GM21529 (cell line): ENCODE results near the gene ENG.
A peak's percentile ranks its signal among the peaks of the same experiment; 100 is the strongest.
"Not testable (repeated sequence)": the region's sequence is repeated elsewhere in the genome, so short reads cannot be mapped to it uniquely, and the experiment has no call there.

Source experiments
- ATAC-seq: cut with Tn5 transposase; IDR thresholded peaks from one replicate; pipeline ENCODE4 v1.9.1; 2021; ENCODE audit not compliant: unreplicated experiment

The ENG gene

DNA sequence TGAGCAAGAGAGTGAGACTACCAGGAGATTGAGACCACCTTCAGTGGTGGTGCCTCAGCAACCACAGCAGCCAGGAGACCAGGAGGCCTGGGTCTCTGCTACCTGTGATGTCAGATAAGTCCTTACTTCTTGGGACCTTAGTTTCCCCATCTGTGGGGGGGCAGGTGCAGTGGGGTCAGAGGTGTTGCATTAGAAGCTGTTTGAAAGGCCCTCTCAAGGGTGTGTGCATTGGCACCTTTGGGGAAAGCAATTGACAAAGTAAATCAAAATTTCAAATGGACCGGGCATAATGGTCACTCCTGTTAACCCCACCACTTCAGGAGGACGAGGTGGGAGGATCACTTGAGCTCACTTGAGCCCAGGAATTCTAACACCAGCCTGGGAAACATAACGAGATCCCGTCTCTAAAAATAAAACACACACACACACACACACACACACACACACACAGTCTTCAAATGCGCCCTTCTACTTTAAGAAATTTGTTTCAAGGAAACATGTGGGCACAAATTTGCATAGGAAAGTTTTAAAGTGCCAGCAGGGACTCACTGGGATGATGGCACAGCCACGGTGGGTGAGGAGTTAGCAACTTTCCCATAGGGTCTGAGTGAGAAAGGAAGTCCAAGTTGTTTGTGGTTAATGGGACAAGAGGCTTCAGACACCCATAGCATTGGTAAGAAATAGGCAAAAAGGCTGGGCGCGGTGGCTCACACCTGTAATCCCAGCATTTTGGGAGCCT, 24.4 kb upstream of the ENG start:
- no peak for ATAC-seq

DNA sequence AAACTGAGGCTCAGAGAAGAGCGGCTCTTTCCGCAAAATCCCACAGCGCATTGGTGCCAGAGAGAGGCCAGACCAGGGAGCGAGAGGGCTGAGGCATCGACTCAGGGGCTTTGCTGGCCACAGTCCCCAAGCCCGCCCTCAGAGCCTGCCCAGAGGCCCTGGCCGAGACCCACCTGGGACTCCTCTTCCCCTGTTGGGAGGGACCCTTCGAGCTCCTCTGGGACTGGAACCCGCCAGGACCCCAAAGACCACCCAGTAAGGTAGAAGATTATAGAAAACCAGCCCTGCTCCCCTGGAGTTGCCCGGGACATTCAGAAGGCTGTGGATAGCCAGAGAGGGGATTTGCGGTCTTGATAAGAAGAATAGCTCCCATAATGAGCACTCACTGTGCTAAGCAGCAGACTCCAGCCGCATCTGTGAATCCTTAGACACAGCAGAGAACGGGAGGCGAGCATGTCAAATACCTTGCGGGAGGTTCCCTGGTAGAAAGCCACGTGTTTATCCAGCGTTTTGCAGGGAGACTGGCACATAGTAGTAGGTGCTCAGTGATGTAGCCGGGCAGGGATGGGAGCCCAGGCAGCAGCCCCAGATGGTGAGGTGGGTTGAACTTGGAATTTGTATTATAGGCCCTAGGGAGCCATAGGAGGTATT, 23.7 kb upstream of the ENG start:
- ATAC-seq = no peak

DNA sequence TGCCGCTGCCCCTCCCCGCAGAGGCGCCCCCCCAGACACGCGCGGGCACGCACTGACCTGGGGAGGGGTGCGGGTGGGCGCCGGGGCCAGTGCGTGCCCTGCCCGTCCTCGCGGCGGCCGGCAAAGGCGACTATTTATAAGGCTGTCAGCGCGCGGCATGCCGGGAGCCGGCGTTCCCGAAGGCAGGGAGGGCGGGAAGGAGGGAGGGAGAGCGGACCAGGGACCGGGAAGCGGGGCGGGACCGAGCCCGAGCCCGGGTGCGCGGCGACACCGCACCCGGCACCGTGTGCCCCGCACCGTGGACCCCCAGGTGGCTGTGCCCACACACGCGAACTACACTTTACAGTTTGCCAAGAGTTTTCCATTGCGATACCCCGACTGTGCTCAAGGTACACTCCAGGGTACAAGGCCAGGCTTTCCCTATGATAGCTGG, 23.1 kb upstream of the ENG start, which contains the start of gene AK1:
TSS of gene AK1 (minus strand) at position 110 of the 433 bp plus-strand sequence. CDS start 3,058 bp downstream, outside the sequence.
- ATAC-seq = no peak

DNA sequence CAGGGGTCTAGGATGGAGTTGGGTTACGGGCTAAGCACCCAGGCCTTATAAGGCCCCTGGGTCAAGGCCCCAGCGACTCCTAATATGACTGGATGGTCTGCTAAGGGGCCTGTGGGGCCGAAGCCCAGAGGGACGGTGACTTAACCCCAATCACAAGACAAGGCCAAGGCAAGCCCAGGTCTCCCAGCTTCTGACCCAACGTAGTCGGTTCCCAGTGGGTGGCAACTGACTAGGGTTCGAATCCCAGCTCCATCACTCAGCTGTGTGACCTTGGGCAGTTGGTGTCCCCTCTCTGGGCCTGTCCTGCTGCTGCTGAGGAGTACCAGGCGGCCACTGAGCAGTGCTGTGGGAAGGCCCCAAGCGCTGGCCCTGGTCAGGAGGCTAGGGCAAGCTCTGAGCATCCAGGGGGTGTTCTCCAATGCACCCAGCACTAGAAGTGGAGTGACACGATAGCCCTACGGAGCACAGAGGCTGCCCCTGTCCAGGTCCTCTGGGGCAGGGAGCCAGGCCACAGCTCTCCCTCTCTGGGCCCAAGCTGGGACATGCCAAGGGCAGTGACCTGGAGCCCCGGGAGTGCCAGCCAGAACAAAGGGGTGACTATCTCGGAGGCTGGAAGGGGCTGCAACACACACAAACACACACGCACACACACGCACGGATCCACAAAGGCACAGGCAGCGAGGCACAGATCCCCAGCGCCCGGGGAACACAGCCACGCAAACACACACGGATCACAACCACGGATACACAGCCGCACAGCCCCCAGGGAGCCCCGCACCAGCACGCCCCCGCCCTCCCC, 22.5 kb upstream of the ENG start:
- no peak for ATAC-seq

DNA sequence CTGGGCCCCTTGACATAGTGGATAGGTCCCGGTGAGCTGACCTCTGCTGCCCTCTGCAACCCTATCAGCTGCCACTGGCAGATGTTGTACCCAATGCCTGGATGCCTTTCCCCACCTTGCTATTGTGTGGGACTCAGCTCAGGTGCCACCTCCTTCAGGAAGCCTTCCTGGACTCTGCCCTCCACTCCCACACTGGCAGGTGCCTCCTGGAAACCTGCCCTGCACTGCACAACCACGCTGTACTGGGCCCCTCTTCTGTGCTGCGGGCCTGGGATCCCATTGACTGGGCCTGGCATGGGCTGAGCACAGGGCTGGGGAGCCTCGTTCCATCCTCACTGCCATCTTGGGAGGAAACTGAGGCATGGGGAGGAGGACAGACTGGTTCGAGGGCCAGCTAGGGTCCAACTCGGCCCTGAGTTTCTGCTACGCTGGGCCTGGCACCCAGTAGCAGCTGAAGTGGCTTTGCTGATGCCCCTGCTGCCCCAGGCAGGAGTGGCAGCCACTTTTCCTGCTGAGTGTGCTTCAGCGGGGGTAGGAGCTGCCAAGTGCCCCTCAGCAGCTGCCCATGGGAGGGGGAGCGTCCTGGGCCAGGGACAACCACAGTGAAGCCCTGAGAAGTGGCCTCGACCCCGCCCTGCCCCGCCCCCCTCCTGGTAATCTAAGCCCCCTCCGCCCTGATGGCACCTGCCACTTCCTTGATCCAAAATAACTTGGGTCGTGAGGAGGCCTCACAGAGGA, 21.7 kb upstream of the ENG start:
- no peak for ATAC-seq

DNA sequence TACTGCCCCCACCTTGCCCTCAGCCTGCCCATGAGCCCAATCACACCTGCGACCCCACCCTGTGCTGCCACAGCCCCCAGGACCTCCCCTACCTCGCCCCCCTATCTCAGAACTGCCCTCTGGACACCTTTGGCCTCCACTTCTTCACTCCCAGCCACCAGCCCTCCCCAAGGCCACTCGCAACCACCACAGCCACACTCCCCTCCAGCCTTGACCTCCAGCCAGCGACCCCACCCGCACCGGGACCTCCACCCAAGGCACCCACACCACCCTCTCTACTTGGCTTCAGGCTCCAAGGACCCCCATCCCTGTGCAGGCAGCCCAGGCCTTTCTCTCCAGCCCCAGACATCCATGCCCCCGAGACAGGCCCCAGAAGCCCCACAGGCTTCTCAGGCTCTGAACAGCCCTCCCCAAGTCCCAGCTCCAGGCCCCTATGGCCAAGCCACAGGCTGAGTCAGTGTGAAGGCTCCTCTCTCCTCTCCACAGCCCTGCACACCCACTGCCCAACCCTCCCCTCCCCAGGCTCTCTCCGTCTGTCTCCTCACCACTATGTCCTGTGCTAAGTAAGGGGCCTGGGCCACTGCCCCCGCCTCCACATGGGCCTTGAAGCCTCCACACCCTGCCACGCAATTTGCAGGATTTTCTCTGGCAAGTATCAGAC, 21.0 kb upstream of the ENG start:
- no peak for ATAC-seq

DNA sequence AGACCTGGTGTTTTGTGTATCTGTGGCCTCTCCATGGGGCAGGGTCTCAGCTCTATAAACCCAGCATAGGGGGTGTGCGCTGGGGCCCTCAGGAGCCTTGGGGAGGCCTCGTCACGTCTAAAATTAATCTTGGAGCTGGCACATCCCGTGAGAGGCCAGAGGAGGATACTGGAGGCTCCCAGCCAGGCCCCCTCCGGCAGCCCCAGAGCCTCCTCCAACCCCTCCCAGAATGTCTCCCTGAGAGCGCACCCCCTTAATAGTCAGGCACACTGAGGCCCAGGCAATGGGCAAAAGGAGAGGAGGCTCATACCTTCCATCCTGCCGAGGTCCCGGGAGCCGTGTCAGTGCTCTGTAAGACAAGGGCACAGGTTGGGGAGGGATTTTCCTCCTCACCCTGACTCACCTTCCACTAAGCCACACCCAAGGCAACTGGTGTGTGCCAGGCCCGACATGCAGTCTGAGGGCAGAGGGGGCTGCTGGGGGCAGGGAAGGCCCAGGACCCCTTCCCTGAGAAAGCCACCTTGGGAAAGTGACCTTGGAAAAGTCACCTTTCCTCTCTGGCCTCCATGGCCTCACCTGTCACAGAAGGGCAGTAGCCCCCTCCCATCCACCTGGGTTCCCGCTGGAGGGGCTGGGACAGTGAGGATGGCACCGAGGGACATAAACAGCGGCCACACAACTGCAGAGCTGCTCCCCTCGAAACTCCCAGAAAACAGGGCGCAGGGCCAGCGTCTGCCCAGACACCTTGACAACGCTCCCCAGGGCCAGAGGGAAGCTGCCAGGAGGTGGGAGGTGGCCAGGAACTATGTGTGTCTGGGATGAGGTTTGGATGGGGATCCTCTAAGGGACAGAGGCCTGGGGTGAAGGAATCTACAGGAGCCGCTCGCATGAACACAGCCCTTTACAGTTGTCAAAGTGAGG, 20.1 kb upstream of the ENG start:
- no peak for ATAC-seq

DNA sequence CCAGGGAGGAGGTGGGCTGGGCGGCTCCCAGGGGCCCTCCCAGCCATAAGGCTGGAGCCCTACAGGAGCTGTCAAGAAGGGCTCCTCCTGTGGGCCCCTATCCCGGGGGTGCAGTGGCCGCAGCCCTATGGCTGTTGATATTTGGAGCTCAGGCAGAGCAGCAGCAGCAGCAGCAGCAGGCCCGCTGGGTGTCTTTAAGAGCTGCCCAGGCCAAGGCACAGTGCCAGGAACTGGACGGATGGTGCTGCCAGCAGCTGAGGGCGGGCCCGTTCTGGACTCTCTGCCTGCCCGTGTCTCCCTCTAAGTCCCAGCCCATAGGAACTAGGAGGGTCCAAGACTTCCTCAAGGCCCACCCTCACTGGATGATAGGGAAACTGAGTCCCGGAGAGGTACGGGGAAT, 19.4 kb upstream of the ENG start:
- no peak for ATAC-seq

DNA sequence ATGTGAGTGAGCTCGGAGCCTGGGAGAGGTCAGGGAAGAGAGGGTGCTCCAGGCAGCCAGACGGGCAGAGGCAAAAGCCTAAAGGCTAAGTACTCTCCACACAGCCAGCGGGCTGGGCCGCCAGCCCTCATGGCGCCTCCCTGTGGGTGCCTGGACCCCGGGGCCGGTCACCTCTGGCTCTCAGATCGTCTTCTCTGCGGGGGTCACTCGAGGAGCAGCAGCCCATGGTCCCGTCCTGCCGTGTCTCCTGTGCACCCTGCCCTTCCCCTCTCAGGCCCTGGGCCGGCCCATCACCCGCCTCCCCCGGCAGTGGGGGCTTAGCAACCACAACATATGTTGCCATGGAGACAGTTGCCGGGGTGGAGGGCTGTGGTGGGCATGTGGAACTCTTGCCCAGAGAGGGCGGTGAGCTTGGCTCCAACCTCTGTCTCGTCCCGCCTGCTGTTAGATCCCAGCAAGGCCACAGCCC, 18.8 kb upstream of the ENG start:
- no peak for ATAC-seq

DNA sequence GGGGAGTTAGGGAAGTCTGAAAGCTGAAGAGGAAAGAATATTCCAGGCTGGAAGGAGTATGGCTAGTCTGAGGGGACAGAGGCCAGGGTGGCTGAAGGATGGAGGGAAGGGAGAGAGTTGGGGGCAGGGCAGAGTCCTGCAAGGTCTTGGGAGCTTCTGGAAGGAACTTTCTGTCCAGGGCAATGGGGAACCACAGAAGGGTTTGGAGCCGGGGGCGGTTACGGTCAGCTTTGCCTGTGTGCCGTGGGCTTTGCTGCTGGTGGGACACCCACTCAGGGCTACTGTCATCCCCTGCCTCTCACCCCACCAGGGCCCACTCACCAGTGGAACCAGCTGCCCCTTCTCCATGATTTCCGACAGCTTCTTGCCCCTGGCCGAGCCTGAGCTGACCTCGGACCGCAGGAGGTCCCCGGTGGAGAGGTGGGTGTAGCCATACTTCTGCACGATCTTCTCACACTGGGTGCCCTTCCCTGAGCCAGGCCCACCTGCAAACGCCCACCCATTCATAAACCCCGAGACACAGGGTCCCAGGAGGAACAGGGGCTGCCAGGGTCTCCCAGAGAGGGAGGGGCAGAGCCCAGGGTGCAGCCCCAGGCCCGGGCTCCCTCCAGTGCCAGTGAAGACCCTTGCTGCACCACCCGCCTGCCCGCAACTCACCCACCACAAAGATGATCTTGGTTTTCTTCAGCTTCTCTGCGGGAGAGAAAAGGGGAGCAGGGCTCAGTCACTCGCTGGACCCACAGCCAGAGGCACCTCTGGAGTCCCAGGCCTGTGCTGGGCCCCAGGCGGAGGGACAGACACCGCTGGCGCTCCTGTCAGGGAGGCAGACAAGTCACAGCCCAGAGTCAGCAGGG, 18.1 kb upstream of the ENG start:
- ATAC-seq = no peak

DNA sequence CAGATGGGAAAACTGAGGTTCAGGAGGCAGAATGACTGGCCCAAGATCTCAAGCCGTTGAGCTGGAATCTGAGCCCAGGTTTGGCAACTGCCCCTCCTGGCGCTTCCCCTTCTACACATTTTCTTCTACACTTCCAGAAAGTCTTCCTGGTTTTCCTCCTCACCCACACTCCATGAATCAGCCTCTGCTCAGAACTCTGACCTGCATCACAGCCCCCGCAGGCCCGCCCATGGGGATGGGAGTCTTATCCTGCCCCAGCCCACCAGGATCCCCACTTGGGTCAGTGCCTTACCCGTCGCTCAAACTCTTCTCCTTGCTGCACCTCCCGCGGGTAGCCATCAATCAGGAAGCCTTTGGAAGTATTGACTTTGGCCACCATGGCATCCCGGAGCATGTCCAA, 17.1 kb upstream of the ENG start:
- ATAC-seq = no peak

DNA sequence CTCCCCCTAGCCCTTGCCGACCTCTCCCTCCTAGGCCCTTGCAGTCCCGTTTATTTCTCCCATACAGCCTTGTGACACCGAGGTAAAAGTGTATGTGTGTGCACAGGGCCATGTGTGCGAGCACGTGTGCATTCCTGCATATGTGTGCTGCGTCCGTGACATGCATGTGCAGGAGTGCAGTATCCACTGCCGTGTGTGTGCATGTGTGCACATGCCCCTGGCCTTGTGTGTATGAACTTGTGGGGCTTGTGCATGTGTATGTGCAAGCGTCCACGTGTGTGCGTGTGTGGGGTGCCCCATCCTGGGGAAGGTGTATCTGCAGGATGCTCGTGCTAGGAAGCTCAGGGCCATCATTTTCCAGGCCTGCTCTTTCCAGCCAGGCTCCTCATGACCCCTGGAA, 16.4 kb upstream of the ENG start:
- ATAC-seq = no peak

DNA sequence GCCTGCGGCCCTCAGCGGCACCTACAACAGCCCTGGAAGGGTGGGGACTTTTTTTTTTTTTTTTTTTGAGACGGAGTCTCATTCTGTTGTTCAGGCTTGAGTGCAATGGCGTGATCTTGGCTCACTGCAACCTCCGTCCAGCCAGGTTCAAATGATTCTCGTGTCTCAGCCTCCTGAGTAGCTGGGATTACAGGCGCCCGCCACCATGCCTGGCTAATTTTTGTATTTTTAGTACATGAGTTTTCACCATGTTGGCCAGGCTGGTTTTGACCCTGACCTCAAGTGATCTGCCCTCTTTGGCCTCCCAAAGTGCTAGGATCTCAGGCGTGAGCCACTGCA, 15.7 kb upstream of the ENG start:
- not testable (repeated sequence) for ATAC-seq

DNA sequence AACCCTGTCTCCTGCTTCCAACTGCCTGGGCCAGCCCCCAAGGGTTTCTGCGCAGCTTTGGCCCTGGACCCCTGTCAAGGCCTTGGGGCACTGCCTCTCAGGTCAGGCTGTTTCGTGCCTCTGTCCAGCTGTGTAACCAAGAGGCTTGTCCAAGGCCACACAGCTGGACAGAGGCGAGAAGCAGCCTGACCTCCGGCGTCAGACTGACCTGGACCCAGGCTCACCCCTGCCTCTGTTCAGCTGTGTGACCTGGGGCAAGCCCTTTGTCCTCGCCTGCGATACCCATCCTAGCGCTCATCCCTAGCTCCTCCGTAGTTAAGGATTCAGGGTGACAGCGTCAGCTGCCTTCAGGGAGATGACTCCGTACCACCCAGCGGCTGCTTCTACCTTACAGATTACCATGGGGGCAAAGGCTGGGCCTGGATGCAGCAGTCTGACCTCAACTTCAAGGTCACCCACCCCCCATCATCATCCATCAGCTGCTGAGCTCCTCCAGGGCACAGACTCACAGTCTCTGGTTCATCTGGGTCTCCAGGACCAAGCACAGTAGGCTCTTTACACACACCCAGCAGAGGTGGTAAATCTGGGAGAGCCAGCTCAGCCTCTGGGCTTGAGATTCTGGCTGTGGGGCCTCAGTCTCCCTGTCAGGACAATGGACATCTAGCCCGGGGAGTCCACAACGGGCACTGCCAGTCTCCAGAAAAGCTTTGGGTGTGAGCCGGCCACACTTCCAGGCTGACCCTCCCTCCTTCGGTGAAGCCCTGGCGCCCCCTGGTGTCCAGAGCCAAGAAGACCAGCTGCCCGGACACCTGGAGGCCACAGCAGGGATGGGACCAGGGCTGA, 15.1 kb upstream of the ENG start:
- peak; percentile 52 for ATAC-seq

DNA sequence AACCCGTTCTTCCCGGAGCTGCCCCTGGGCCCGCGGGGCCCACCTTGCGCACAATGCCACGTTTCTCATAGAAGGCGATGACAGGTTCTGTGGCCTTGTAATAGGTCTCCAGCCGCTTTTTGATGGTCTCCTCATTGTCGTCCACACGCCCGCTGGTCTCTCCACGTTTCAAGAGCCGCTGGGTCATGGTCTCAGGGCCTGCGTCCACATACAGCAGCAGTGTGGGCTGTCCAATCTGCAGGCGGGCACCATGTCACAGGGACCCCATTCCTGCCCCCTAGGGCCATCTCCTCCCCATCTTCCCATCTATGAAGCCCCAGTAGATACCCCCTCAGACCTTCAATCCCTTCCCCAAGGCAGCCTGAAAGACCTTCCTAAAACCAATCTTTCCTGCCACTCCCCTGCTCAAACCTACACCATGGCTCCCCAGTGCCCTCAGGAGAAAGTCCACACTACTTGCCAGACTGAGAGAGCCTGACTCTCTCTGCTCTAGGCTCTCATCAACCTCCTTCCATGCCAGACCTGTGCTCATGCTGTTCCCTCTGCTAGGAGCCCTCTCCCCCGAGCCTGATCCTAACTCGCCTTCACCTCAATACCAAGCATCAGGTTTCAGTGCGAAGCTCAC, 13.9 kb upstream of the ENG start:
- ATAC-seq = no peak

DNA sequence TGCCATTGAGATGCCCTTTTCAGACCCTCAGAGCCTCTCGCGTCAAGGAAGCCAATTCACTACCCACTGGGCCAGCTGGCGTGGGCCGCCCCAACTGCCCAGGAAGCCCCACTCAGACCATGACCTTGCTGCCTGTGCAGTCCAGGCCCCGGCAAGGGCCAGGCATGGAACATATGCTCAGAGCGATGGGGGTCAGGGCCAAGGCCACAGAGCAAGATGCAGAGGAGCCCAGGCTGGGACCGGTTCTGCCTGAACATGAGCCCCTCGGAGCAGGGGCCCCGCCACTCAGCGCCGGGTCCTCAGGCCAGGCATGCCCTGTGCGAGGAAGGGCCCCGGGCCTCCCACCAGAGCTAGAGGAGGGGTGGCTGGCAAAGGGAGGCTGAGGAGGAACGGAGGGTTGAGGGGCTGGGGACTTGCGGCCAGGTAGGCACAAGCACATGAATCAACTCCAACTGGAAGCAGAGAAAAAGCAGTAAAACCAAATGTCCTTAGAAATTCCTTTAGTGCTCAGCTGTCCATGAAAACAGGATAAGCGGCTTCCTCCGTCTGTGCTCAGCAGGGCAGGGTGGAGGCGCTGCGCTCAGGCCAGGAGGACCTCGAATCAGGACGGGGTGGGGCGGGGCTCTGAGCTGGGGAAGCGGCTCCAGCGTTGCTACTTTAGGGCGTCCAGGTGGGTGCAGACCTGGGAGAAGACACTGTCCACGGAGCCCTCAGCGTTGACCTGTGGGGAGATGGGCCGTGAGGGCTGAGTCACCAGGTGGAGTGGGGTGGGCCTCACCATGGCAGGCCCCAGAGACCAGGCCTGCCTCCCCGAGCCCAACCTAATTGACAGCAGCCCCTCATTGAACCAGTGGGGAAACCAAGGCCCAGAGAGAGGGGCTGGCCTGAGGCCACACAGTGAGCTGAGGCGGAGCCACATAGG, 13.2 kb upstream of the ENG start:
- ATAC-seq = no peak
